GM12892 (cell line): ENCODE data around the gene LOXL1.

Source experiments
- POLR2A ChIP-seq: IDR thresholded peaks from 2 replicates; pipeline ENCODE4 v1.6.1; 2011; ENCODE audit warnings: low read depth, low read length, control low read depth
- POLR2AphosphoS5 ChIP-seq: IDR thresholded peaks from 2 replicates; pipeline ENCODE4 v1.6.1; 2011; ENCODE audit warnings: low read depth, low read length, control low read depth
- TAF1 ChIP-seq: IDR thresholded peaks from 2 replicates; pipeline ENCODE4 v1.6.1; 2011; ENCODE audit warnings: low read depth, mild to moderate bottlenecking, control low read depth, low read length, borderline replicate concordance

DNA sequence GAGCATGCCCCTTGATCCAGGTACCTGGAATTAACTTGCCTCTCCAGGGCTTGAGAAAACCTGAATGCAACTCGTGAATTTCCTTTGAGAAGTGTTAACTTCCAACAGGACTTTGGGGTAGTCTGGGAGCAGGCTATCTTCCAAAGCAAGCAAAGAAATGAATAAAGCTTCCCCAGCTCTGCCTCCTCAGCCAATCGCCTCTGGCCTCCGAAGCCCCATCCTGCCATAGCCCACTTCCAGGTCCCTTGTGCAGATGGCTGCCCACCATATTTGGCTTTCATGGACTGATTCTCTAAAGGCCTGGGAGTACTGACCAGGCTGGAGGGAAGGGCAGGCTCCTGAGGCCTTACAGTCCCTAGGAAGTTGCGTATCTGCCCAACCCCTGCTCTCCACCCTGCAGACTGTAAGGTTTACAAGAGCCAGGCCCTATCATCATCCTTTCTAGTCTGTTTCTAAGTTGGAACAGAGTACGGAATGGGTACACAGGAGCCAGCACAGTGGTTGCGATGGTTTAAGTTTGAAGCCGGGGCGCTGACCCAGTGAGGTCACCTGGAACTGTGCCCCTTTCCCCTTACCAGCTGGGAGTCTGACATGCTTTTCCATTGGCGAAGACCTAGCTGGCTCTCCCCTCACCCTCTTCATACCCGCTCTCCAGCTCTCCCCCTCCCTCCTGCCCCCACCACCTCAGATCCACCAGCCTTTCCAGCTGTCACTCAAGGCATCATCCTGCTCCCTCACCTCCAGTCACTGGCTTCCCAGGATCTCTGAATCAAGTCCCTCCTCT, 67.1 kb downstream of the LOXL1 start:
- no peak for TF ChIP-seq TAF1
- TF ChIP-seq POLR2AphosphoS5, result no peak
- no peak for TF ChIP-seq POLR2A
